RWPE1 (cell line): ENCODE data around the gene CBX2.

Source experiments
- CTCF ChIA-PET: fragments of 350-600 bp; sonication (Branson Sonifier 250); formaldehyde crosslinking; extraction: SDS; loops from one replicate; lab custom pipeline; 2021; lab: Yijun Ruan, JAX
- POLR2A ChIA-PET: fragments of 400-600 bp; formaldehyde crosslinking; extraction: SDS; loops from one replicate; lab custom pipeline; 2020; ENCODE audit warnings: antibody characterized with exemption; ENCODE audit not compliant: low non-redundant PET; lab: Yijun Ruan, JAX
- DNase-seq: peaks from one replicate; pipeline ENCODE4 v3.0.0; 2012; ENCODE audit warnings: low spot score
- H3K27ac ChIP-seq: fragments of 450-650 bp; 2 replicates; pipeline ENCODE4 v1.5.1; 2017
- CTCF ChIP-seq: fragments of 450-650 bp; conservative IDR thresholded peaks from 2 replicates; pipeline ENCODE4 v1.5.1; 2017; ENCODE audit warnings: low read depth, mild to moderate bottlenecking

CBX2 gene

GRCh38 chr17:79795795-79796443 lies 18.0 kb downstream of the CBX2 start:
- ChIA-PET CTCF (interaction anchor here (0.6 to 1.1 kb wide), 3 partner anchors 12 to 287 kb away, joined by 3 to 6 read pairs (median 4); no protein-coding TSS in a partner anchor), POLR2A (no interaction called here)
- TF ChIP-seq CTCF = no peak
- DNase-seq = no peak
- peak overlapping the region; percentile 76; the same call in 1 of the 2 replicates for H3K27ac ChIP-seq

- peak overlapping the region; percentile 76 for H3K27ac ChIP-seq
- CTCF ChIA-PET = interaction anchor here (0.9 to 1.1 kb wide), 3 partner anchors 11 to 55 kb away, joined by 3 to 6 read pairs (median 4); partner anchors contain the start of gene CBX4
- POLR2A ChIA-PET = no interaction called here
- TF ChIP-seq CTCF = no peak
- no peak for DNase-seq
These were observed 18.5 kb downstream of the CBX2 start for GRCh38 chr17:79796444-79796762.

- DNase-seq = peak; percentile 99
- ChIA-PET POLR2A (interaction anchor here (0.6 kb wide), 1 partner anchor 33 kb away, joined by 3 read pairs; no protein-coding TSS in a partner anchor), CTCF (interaction anchor here (0.9 to 1.1 kb wide), 3 partner anchors 11 to 55 kb away, joined by 3 to 6 read pairs (median 4); partner anchors contain the start of gene CBX4)
- no peak for TF ChIP-seq CTCF
- peak within 1 kb of the TSS; percentile 76 for H3K27ac ChIP-seq
These were observed 19.0 kb downstream of the CBX2 start, which contains the start of gene CBX8 for GRCh38 chr17:79796763-79797491. Gene CBX8, minus strand, starts transcription at chr17:79797077. Its CDS starts 79 bp downstream, at chr17:79796998.

GRCh38 chr17:79797492-79798298 lies 19.7 kb downstream of the CBX2 start:
- no peak for TF ChIP-seq CTCF
- DNase-seq = no peak
- peak overlapping the region; percentile 76 for H3K27ac ChIP-seq
- CTCF ChIA-PET = interaction anchor here (0.6 to 1.1 kb wide), 2 partner anchors 10 to 14 kb away, joined by 3 to 4 read pairs; no protein-coding TSS in a partner anchor
- POLR2A ChIA-PET = interaction anchor here (0.6 kb wide), 1 partner anchor 32 kb away, joined by 3 read pairs; no protein-coding TSS in a partner anchor

- no peak for TF ChIP-seq CTCF
- H3K27ac ChIP-seq = no peak overlapping the region
- no peak for DNase-seq
- ChIA-PET POLR2A (no interaction called here), CTCF (interaction anchor here (0.6 to 1.5 kb wide), 3 partner anchors 10 to 192 kb away, joined by 3 to 7 read pairs (median 3); no protein-coding TSS in a partner anchor)
These were observed 20.6 kb downstream of the CBX2 start for GRCh38 chr17:79798299-79799173.
